ENCODE measurements around the gene STAT6. TPM values are rescaled to one million over a fixed set of nuclear protein-coding genes. Genes with fewer than 3 reads are reported as not detected.
A peak's percentile ranks its signal among the peaks of the same experiment; 100 is the strongest.
"Not testable (repeated sequence)": the region's sequence is repeated elsewhere in the genome, so short reads cannot be mapped to it uniquely, and the experiment has no call there.

The STAT6 gene
- total RNA-seq, 1 donor from 2014 or later: 304 TPM

DNA sequence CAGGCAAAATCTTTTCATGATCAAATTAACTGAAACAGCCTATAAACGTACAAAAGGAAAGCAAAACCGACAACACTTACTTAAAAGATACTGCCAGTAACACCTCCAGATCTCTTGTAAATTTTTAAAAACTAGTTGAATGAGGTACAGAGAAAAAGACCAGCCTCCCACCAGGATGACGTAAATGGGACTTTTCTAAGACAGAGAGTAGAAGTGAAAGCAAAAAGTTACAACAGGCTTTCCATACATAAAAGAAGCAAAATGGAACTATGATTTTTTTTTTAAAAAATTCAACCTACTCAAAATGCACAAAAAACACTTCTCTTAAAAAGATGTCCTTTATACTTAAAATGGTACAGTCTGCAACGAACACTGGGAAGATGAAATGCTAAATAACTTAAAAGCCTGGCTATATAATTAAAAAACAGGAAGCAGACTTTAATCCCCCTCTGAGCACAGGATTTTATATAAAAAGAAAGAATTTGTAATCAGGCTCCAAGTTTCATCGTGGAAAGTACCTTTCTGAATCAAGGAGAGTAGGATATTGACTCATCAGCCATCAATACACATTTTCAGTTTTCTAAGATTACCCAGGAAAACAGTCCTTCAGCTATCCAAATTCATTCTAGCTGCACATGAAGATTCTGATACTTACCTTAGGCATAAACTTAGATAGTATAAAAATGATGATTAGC is 47.0 kb downstream of the STAT6 start:
- peak; percentile 89 for DNase-seq
- peaks cover 6% of the 10 kb centered on the region for H3K9me3 Mint-ChIP-seq
- peak overlapping the region; percentile 85 for H3K4me3 Mint-ChIP-seq
- H3K27me3 Mint-ChIP-seq: no peaks in the 10 kb centered on the region
- intact Hi-C loops (cut with micrococcal nuclease): loop anchor here (1.0 to 10.0 kb wide), 6 partner anchors 14 to 681 kb away; partner anchors contain the start of genes NEMP1 and TSPAN31
- H3K4me1 Mint-ChIP-seq: peaks cover 35% of the 10 kb centered on the region
- H3K36me3 Mint-ChIP-seq (ENCODE audit: low read depth): peaks cover 66% of the 10 kb centered on the region
- H3K27ac Mint-ChIP-seq: peak overlapping the region; percentile 96

GRCh38 chr12:57058454-57058853 is 52.7 kb downstream of the STAT6 start:
- no peak for DNase-seq
- no peaks in the 10 kb centered on the region for H3K27me3 Mint-ChIP-seq
- intact Hi-C loops (cut with micrococcal nuclease): no loop called here
- H3K27ac Mint-ChIP-seq: no peak overlapping the region
- H3K9me3 Mint-ChIP-seq: peaks cover 4% of the 10 kb centered on the region
- no peak overlapping the region for H3K4me3 Mint-ChIP-seq
- peaks cover 72% of the 10 kb centered on the region for H3K36me3 Mint-ChIP-seq (ENCODE audit: low read depth)
- H3K4me1 Mint-ChIP-seq: peaks cover 14% of the 10 kb centered on the region

DNA sequence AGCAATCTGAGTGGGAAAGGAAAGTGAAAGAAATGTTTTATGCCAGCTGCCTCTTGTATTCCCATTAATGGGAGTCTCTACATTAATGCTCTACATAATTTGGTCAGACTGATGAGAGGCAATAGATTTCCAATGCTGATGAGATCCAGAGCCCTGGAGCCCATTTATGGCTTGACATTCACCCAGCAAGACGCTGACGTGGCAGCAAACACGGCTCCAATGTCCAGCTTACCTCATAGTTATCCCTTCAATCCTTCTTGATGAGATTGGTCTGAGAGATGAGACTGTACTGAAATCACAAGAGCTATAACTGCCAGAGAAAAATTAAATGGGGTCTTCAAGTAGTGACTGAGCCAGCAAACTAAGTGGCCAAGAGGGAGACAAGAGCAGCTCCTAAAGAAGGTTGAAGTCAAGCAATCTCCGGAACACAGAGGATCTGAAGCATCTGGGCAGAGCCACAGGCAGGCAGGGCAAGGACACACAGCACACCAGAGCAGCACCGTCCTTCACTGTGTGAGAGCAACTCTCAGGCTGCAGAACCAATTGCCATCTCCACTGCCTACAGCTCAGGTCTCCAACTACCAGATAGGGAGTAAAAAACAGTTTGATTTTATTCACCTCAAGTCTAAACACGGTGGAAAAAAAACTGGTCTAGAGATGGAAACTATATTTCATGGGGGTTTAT is 54.0 kb downstream of the STAT6 start:
- Mint-ChIP-seq H3K27me3 (no peaks in the 10 kb centered on the region), H3K36me3 (ENCODE audit: low read depth) (peaks cover 71% of the 10 kb centered on the region), H3K4me3 (no peak overlapping the region), H3K4me1 (peaks cover 10% of the 10 kb centered on the region), H3K27ac (peak overlapping the region; percentile 68), H3K9me3 (peaks cover 4% of the 10 kb centered on the region)
- intact Hi-C loops (cut with micrococcal nuclease): no loop called here
- DNase-seq: no peak

DNA sequence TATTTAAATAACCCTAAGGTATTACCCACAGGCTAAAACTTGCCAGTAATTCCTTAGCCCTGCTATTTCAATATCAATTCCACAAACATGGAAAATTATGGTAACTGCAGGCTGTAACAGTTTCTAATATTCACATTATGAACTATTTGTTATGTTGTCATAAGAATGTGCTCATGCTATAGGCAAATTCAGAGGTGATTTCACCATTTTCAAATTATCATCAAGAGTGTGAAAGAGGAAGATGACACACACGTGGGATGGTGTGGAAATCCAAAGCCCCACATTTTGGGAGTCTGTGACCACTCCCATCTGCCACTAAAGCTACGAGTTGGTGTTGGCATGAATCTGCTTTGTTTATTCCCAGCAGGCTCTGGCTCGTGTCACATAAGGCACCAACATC is 55.3 kb downstream of the STAT6 start:
- Mint-ChIP-seq H3K4me1 (peaks cover 11% of the 10 kb centered on the region), H3K36me3 (ENCODE audit: low read depth) (peaks cover 63% of the 10 kb centered on the region), H3K27ac (no peak overlapping the region), H3K9me3 (peaks cover 4% of the 10 kb centered on the region), H3K27me3 (no peaks in the 10 kb centered on the region), H3K4me3 (no peak overlapping the region)
- intact Hi-C loops (cut with micrococcal nuclease): no loop called here
- DNase-seq: no peak

GRCh38 chr12:57053901-57054300 is 57.3 kb downstream of the STAT6 start:
- intact Hi-C loops (cut with micrococcal nuclease); H3K27ac Mint-ChIP-seq; H3K4me3 Mint-ChIP-seq; H3K4me1 Mint-ChIP-seq; H3K9me3 Mint-ChIP-seq; H3K27me3 Mint-ChIP-seq; DNase-seq: not testable (repeated sequence)
- H3K36me3 Mint-ChIP-seq (ENCODE audit: low read depth): peaks cover 50% of the 10 kb centered on the region

GRCh38 chr12:57053146-57053545 is 58.0 kb downstream of the STAT6 start:
- H3K4me3 Mint-ChIP-seq; H3K27me3 Mint-ChIP-seq; H3K27ac Mint-ChIP-seq; H3K9me3 Mint-ChIP-seq; DNase-seq; intact Hi-C loops (cut with micrococcal nuclease): not testable (repeated sequence)
- H3K36me3 Mint-ChIP-seq (ENCODE audit: low read depth): peaks cover 42% of the 10 kb centered on the region
- H3K4me1 Mint-ChIP-seq: peaks cover 11% of the 10 kb centered on the region

DNA sequence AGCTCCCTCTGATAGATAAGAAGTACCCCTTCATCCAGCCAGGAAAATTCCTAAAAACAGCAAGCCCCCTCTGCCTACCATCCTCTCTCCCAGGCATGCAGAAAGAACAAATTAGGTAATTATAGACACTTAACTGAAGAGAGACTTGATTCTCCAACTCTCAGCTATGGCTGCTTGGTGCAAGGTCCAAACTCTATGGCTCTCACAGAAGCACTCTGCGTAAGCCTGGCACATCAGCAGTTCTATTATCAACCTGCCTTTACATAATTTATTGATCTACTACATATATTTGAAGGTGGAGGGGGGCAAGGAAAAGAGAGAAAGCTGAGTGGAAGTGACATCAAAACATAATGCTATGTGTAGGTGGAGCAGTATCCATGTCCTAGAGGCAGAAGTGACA is 60.2 kb downstream of the STAT6 start:
- Mint-ChIP-seq H3K4me1 (peaks cover 29% of the 10 kb centered on the region), H3K36me3 (ENCODE audit: low read depth) (peaks cover 25% of the 10 kb centered on the region), H3K9me3 (peaks cover 4% of the 10 kb centered on the region), H3K27ac (no peak overlapping the region), H3K27me3 (no peaks in the 10 kb centered on the region), H3K4me3 (no peak overlapping the region)
- intact Hi-C loops (cut with micrococcal nuclease): no loop called here
- DNase-seq: no peak

GRCh38 chr12:57049890-57050289 is 61.3 kb downstream of the STAT6 start, which contains the start of gene MYO1A:
MYO1A (minus strand) TSS chr12:57050129; CDS start chr12:57048323, 1,806 bp downstream.
- Mint-ChIP-seq H3K4me3 (no peak within 1 kb of the TSS), H3K4me1 (peaks cover 34% of the 10 kb centered on the region), H3K36me3 (ENCODE audit: low read depth) (peaks cover 17% of the 10 kb centered on the region), H3K9me3 (peaks cover 4% of the 10 kb centered on the region), H3K27me3 (no peaks in the 10 kb centered on the region), H3K27ac (no peak within 1 kb of the TSS)
- DNase-seq: no peak
- intact Hi-C loops (cut with micrococcal nuclease): loop anchor here (5.0 kb wide), 1 partner anchor 38 kb away; no protein-coding TSS in a partner anchor

GRCh38 chr12:57049119-57049446 is 62.1 kb downstream of the STAT6 start:
- no peak for DNase-seq
- no peak overlapping the region for H3K27ac Mint-ChIP-seq
- intact Hi-C loops (cut with micrococcal nuclease): loop anchor here (5.0 kb wide), 1 partner anchor 37 kb away; no protein-coding TSS in a partner anchor
- peaks cover 14% of the 10 kb centered on the region for H3K36me3 Mint-ChIP-seq (ENCODE audit: low read depth)
- H3K4me1 Mint-ChIP-seq: peaks cover 34% of the 10 kb centered on the region
- H3K27me3 Mint-ChIP-seq: no peaks in the 10 kb centered on the region
- no peak overlapping the region for H3K4me3 Mint-ChIP-seq
- peaks cover 3% of the 10 kb centered on the region for H3K9me3 Mint-ChIP-seq

GRCh38 chr12:57048423-57049118 is 62.6 kb downstream of the STAT6 start:
- Mint-ChIP-seq H3K36me3 (ENCODE audit: low read depth) (peaks cover 9% of the 10 kb centered on the region), H3K4me1 (peaks cover 34% of the 10 kb centered on the region), H3K27ac (no peak overlapping the region), H3K27me3 (no peaks in the 10 kb centered on the region), H3K9me3 (no peaks in the 10 kb centered on the region), H3K4me3 (peak overlapping the region; percentile 11)
- intact Hi-C loops (cut with micrococcal nuclease): loop anchor here (5.0 kb wide), 1 partner anchor 36 kb away; no protein-coding TSS in a partner anchor
- no peak for DNase-seq

GRCh38 chr12:57047981-57048380 is 63.2 kb downstream of the STAT6 start:
- Mint-ChIP-seq H3K36me3 (ENCODE audit: low read depth) (peaks cover 3% of the 10 kb centered on the region), H3K9me3 (no peaks in the 10 kb centered on the region), H3K27me3 (no peaks in the 10 kb centered on the region), H3K27ac (peak overlapping the region; percentile 87), H3K4me1 (peaks cover 34% of the 10 kb centered on the region), H3K4me3 (no peak overlapping the region)
- intact Hi-C loops (cut with micrococcal nuclease): loop anchor here (2.0 to 5.0 kb wide), 2 partner anchors 17 to 36 kb away; no protein-coding TSS in a partner anchor
- DNase-seq: no peak

DNA sequence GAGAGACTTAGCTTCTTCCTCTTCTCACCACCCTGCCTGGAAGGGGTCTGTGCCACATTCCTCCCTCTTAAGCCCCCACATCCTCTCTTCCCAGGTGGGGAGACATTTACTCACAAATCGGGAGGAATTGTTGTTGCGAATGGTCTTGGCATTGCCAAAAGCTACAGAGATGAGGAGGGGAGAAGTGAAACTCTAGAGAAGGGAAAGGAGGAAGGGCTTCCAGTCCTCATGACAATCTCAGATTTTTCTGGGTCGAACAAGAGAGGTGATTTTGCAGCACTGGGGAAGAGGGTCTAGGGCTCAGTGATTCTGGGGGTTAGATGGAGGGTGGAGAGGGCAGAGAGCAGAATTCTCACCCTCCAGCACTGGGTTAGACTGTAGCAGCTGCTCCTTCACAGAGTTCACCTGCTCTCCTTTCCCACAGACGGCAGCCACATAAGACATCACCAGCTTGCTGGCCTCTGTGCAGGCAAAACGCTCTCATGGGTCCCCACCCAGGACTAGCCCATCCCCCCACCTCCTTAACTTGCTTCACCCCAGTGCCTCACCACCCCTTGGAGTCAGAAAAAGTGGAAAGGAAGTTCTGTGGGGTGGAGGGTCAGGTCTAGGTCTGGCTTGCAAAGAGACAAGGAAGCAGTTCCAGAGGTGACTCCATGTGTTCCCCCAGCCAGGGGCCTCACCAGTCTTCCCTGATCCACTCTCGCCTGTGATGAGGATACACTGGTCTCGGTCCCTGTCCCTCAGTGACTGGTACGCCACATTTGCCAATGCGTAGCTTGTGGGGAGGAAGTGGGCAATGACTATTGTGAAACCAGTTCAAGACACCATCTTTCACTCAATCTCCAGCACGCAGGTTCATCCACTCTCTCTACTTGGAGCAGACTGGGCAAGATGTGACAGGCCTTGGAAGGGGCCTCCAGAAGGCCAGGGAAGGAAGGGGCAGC is 63.9 kb downstream of the STAT6 start:
- H3K9me3 Mint-ChIP-seq: no peaks in the 10 kb centered on the region
- H3K4me3 Mint-ChIP-seq: peak overlapping the region; percentile 65
- H3K27ac Mint-ChIP-seq: peak overlapping the region; percentile 87
- H3K4me1 Mint-ChIP-seq: peaks cover 34% of the 10 kb centered on the region
- intact Hi-C loops (cut with micrococcal nuclease): loop anchor here (2.0 to 5.0 kb wide), 2 partner anchors 16 to 35 kb away; no protein-coding TSS in a partner anchor
- H3K27me3 Mint-ChIP-seq: no peaks in the 10 kb centered on the region
- DNase-seq: peak; percentile 85
- H3K36me3 Mint-ChIP-seq (ENCODE audit: low read depth): no peaks in the 10 kb centered on the region

Data from activated CD4-positive, alpha-beta T cell treated with anti-CD3 and anti-CD28 coated beads, Interleukin-2, amount 10 ng/mL, durations not matched to agents 24 days and 14 days (primary cell).